ENCODE results near the gene CHSY3. TPM values are rescaled to one million over a fixed set of nuclear protein-coding genes. Genes with fewer than 3 reads are reported as not detected.

Gene CHSY3
- total RNA-seq, 1 donor from 2014 or later, result not detected

GRCh38 chr5:129905473-129906176 is 1.4 kb downstream of the CHSY3 start:
- TF ChIP-seq CTCF (IDR thresholded peaks at IDR 0.05; ENCODE audit: partially characterized antibody, unreplicated experiment), result no peak
- H3K4me3 Mint-ChIP-seq (ENCODE audit: unreplicated experiment), result peak overlapping the region; percentile 97
- peak; percentile 45 for DNase-seq
- no peak overlapping the region for H3K27ac Mint-ChIP-seq (ENCODE audit: unreplicated experiment)
- peaks cover 9% of the 10 kb centered on the region for H3K4me1 Mint-ChIP-seq (ENCODE audit: low read depth, unreplicated experiment)
- H3K9me3 Mint-ChIP-seq (ENCODE audit: unreplicated experiment), result peaks cover 13% of the 10 kb centered on the region
- H3K36me3 Mint-ChIP-seq (ENCODE audit: unreplicated experiment), result peaks cover 5% of the 10 kb centered on the region
- peaks cover 24% of the 10 kb centered on the region for H3K27me3 Mint-ChIP-seq (ENCODE audit: unreplicated experiment)

GRCh38 chr5:129906177-129906887 is 2.1 kb downstream of the CHSY3 start:
- H3K36me3 Mint-ChIP-seq (ENCODE audit: unreplicated experiment), result peaks cover 5% of the 10 kb centered on the region
- H3K4me3 Mint-ChIP-seq (ENCODE audit: unreplicated experiment), result peak overlapping the region; percentile 97
- DNase-seq, result peak; percentile 34
- H3K4me1 Mint-ChIP-seq (ENCODE audit: low read depth, unreplicated experiment), result peaks cover 9% of the 10 kb centered on the region
- H3K9me3 Mint-ChIP-seq (ENCODE audit: unreplicated experiment), result peaks cover 13% of the 10 kb centered on the region
- H3K27ac Mint-ChIP-seq (ENCODE audit: unreplicated experiment), result no peak overlapping the region
- H3K27me3 Mint-ChIP-seq (ENCODE audit: unreplicated experiment), result peaks cover 22% of the 10 kb centered on the region
- TF ChIP-seq CTCF (IDR thresholded peaks at IDR 0.05; ENCODE audit: partially characterized antibody, unreplicated experiment), result no peak

GRCh38 chr5:129909225-129909624 is 5.0 kb downstream of the CHSY3 start:
- H3K4me1 Mint-ChIP-seq (ENCODE audit: low read depth, unreplicated experiment), result peaks cover 7% of the 10 kb centered on the region
- no peak overlapping the region for H3K4me3 Mint-ChIP-seq (ENCODE audit: unreplicated experiment)
- no peaks in the 10 kb centered on the region for H3K36me3 Mint-ChIP-seq (ENCODE audit: unreplicated experiment)
- no peak for DNase-seq
- TF ChIP-seq CTCF (IDR thresholded peaks at IDR 0.05; ENCODE audit: partially characterized antibody, unreplicated experiment), result no peak
- no peak overlapping the region for H3K27ac Mint-ChIP-seq (ENCODE audit: unreplicated experiment)
- peaks cover 6% of the 10 kb centered on the region for H3K9me3 Mint-ChIP-seq (ENCODE audit: unreplicated experiment)
- H3K27me3 Mint-ChIP-seq (ENCODE audit: unreplicated experiment), result peaks cover 16% of the 10 kb centered on the region

GRCh38 chr5:129912601-129913255 is 8.5 kb downstream of the CHSY3 start:
- TF ChIP-seq CTCF (IDR thresholded peaks at IDR 0.05; ENCODE audit: partially characterized antibody, unreplicated experiment), result no peak
- no peak overlapping the region for H3K4me3 Mint-ChIP-seq (ENCODE audit: unreplicated experiment)
- H3K27ac Mint-ChIP-seq (ENCODE audit: unreplicated experiment), result no peak overlapping the region
- no peaks in the 10 kb centered on the region for H3K36me3 Mint-ChIP-seq (ENCODE audit: unreplicated experiment)
- H3K4me1 Mint-ChIP-seq (ENCODE audit: low read depth, unreplicated experiment), result no peaks in the 10 kb centered on the region
- H3K9me3 Mint-ChIP-seq (ENCODE audit: unreplicated experiment), result no peaks in the 10 kb centered on the region
- H3K27me3 Mint-ChIP-seq (ENCODE audit: unreplicated experiment), result no peaks in the 10 kb centered on the region
- DNase-seq, result no peak
